Testis (tissue), 2 donors: ENCODE results near the gene OPCML.

Experiments used
- POLR2A ChIP-seq: fragments of 450-650 bp; IDR thresholded peaks from one replicate; pipeline ENCODE4 v1.6.1; 2017; ENCODE audit warnings: antibody characterized with exemption, mild to moderate bottlenecking, moderate library complexity
- TF ChIP-seq, protein P1 (sequence below), 3 experiments: fragments of 450-650 bp in 2 of 3; fragments of 200-600 bp in 1 of 3; sonication (generic) in 1 of 3; IDR thresholded peaks; one replicate each; pipeline ENCODE4 v1.5.1; 2016 to 2019; ENCODE audit warnings: antibody characterized with exemption in 3 of 3, mild to moderate bottlenecking in 2 of 3, moderate library complexity in 1 of 3

GRCh38 chr11:133441964-133442660 lies 90.2 kb downstream of the OPCML start:
- TF ChIP-seq POLR2A, result no peak
- TF ChIP-seq, protein P1, sequence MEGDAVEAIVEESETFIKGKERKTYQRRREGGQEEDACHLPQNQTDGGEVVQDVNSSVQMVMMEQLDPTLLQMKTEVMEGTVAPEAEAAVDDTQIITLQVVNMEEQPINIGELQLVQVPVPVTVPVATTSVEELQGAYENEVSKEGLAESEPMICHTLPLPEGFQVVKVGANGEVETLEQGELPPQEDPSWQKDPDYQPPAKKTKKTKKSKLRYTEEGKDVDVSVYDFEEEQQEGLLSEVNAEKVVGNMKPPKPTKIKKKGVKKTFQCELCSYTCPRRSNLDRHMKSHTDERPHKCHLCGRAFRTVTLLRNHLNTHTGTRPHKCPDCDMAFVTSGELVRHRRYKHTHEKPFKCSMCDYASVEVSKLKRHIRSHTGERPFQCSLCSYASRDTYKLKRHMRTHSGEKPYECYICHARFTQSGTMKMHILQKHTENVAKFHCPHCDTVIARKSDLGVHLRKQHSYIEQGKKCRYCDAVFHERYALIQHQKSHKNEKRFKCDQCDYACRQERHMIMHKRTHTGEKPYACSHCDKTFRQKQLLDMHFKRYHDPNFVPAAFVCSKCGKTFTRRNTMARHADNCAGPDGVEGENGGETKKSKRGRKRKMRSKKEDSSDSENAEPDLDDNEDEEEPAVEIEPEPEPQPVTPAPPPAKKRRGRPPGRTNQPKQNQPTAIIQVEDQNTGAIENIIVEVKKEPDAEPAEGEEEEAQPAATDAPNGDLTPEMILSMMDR (IDR thresholded peaks at IDR 0.05), result no peak
